Pancreas (tissue), 10 donors: Measurements from ENCODE around the gene KRT36. TPM values are rescaled to one million over a fixed set of nuclear protein-coding genes. Genes with fewer than 3 reads are reported as not detected.

Experiments used
- ATAC-seq, 4 donors: fragments of 200-7000 bp; cut with Tn5 transposase; one replicate each; pipeline versions ENCODE4 v1.8.0 to v1.9.1; 2020; ENCODE audit warnings: mild to moderate bottlenecking in 4 of 4, moderate library complexity in 4 of 4
- DNase-seq, 6 donors: peaks; one replicate each; pipeline ENCODE4 v3.0.0-alpha.2; 2020
- FAIRE-seq: peaks from 2 replicates; lab custom pipeline; 2012; peaks lifted over from hg19 to GRCh38; lab: Jason Lieb, UNC
- H3K27ac ChIP-seq, 4 donors: fragments of 200-600 bp; sonication (generic); 1 replicate in 3 of 4; 2 replicates in 1 of 4; pipeline versions ENCODE4 v1.5.0 to v1.8.0; 2020
- H3K27me3 ChIP-seq, 4 donors: fragments of 200-600 bp; one replicate each; pipeline ENCODE4 v1.8.0; 2021
- H3K36me3 ChIP-seq, 3 donors: fragments of 200-600 bp; sonication (generic) in 1 of 3; one replicate each; pipeline versions ENCODE4 v1.5.0 to v1.8.0; 2020 to 2021
- H3K4me1 ChIP-seq, 3 donors: fragments of 200-600 bp; one replicate each; pipeline ENCODE4 v1.8.0; 2021
- H3K4me3 ChIP-seq, 4 donors: fragments of 200-600 bp; sonication (generic) in 2 of 4; one replicate each; pipeline versions ENCODE4 v1.5.0 to v1.8.0; 2020 to 2021
- H3K9me3 ChIP-seq, 4 donors: fragments of 200-600 bp; one replicate each; pipeline ENCODE4 v1.8.0; 2021
- CTCF ChIP-seq, 4 donors: fragments of 200-600 bp; sonication (generic) in 3 of 4; IDR thresholded peaks; one replicate each; pipeline versions ENCODE4 v1.5.0 to v1.8.0; 2021; ENCODE audit warnings: antibody characterized with exemption in 4 of 4
- WGBS, 2 donors: extraction: QIAGEN DNeasy Blood & Tissue Kit; methylation state at CpG; one replicate each; pipeline ENCODE4 v1.1.7; 2013; 5-methylcytosine and 5-hydroxymethylcytosine counted together
- intact Hi-C, 3 donors: fragments of 100-400 bp; cut with DNase I; formaldehyde crosslinking; loops; one replicate each; pipeline versions ENCODE4 v1.11.1 to v1.14.2; 2022
- polyA plus RNA-seq, 2 donors: library from polyadenylated mRNA; stranded (reverse); fragments of 200-250 nt; gene quantifications; one replicate each; pipeline ENCODE4 v1.2.3, GENCODE V29; 2013
- total RNA-seq, 6 donors: library from RNA; stranded (reverse); fragmentation: NEBNext Ultra II Directional in 4 of 6; extraction: Animal tissue kit (Norgen Biotek cat#: 25700) in 4 of 6; gene quantifications; one replicate each; pipeline versions ENCODE4 v1.2.1 to v1.2.4, GENCODE V29; 2021 to 2023
- donor health status: healthy with polysubstance abuse.
- donor health status: DM: no; HTN: no; CAD: no; lungs with moderate emphysema.
- donor health status: DM: no; HTN: no; CAD: no.
- donor health status: control.
- donor health status: control.
- donor health status: Bipolar disorder and iron deficiency.
- donor health status: DM: yes; HTN: yes; CAD: no.
- donor health status: DM: no; HTN: no; CAD: no.
- donor health status: DM: no; HTN: no; CAD: no.
- donor health status: DM: yes; HTN: yes; CAD: no.

KRT36 gene
- total and polyA plus RNA-seq, 8 donors, result not detected

DNA sequence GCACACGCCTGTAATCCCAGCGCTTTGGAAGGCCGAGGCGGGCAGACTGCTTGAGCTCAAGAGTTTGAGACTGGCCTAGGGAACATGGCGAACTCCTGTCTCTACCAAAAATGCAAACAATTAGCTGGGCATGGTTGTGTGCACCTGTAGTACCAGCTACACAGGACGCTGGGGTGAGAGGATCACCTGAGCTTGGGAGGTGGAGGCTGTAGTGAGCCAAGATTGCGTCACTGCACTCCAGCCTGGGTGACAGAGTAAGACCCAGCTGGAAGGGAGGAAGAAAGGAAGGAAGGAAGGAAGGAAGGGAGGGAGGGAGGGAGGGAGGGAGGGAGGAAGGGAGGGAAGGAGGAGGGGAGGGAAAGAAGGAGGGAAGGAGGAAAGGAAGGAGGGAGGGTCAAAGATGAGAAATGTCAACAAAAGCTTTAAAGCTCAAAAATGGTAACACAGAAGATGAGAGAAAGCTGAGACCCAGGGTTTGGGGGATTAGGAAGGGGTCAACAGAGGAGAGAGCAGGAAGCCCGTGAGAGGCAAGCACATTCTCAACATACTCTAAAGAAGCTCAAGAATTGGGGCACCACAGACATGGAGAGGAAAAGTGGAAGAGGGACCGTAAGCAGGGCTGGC is 43.3 kb upstream of the KRT36 start:
- Histone ChIP-seq H3K36me3 (no peaks in the 10 kb centered on the region), H3K4me3 (no peak overlapping the region), H3K9me3 (no peaks in the 10 kb centered on the region), H3K4me1 (no peaks in the 10 kb centered on the region), H3K27me3 (peaks cover 0 to 5% (median 0%) of the 10 kb centered on the region in 4 donors), H3K27ac (no peak overlapping the region)
- WGBS, 2 donors, result 70 to 81% methylated on average over 9 of the region's 9 CpGs
- TF ChIP-seq CTCF (IDR thresholded peaks at IDR 0.05), result no peak
- ATAC-seq (no peak), DNase-seq (peak in 1 of 6 donors; percentile 7), FAIRE-seq (no peak)
- intact Hi-C loops, result no loop called here

DNA sequence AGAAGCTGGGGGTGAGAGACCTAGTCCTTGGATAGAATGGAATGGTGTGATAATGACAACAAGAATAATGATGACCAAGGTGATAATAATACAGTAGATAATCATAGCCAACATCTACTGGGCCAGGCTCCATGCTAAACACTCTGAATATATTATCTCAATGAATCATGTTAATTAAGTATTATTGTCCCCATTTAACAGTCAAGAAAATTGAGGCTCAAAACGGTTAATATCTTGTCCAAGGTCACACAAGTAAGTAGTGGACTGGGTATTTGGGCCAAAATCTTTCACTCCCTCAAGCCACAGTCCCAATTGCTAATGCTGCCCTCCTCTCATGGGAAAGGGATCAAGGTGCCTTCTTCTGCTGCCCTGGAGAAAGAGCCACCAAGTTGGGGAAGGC is 42.3 kb upstream of the KRT36 start:
- no peak for DNase-seq
- peaks cover 0 to 7% (median 0%) of the 10 kb centered on the region in 4 donors for H3K27me3 ChIP-seq
- H3K36me3 ChIP-seq, result no peaks in the 10 kb centered on the region
- ATAC-seq, result no peak
- FAIRE-seq, result no peak
- intact Hi-C loops, result no loop called here
- no peaks in the 10 kb centered on the region for H3K4me1 ChIP-seq
- H3K9me3 ChIP-seq, result no peaks in the 10 kb centered on the region
- no peak overlapping the region for H3K4me3 ChIP-seq
- 23 to 26% methylated on average over 1 of the region's 1 CpG for WGBS, 2 donors
- no peak for TF ChIP-seq CTCF (IDR thresholded peaks at IDR 0.05)
- H3K27ac ChIP-seq, result no peak overlapping the region

DNA sequence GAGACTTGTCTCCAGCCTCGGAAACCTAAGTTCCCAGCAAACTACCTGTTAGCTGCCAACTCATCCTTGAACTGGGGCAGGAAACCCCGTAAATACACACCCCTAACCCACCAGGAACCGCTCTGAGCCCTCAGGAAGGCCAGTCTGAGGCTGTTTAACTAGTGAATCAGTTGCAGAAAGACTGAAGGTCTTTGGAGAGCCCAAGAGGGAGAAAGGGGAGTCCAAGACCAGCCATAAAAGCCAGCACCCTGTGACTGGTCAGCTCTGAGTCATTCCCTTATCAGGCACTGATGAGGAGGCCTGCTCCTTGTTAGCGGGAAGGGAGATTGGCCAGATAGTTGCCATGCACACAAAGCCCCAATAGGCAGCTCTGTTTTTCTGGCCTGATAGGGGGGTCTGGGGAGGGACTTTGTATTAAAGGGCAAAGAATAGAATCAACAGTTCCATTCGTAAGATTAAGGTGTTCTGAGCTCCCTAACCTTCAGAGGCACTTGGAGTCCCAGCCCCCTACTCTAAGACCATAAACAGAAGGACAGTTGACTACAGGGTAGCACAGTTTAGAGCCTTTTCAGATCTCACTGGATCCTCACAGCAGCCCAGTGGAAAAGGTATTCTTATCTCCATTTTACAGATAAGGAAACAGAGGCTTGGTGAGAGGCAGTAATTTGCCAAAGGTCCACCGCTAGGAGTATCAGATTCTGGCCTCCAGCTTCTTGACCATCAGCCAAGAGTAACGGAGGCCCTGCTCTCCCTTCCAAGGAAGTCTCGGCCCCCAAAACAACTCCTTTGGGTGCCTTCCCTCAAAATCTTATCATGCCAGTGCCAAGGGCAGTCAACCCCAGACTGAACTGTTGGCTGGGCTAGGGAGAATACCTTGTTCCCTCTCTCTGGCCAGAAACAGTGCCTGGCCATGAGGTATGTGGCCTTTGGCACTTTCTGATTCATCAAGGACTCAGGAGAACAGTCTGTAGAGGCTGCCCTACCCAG is 40.6 kb upstream of the KRT36 start:
- ATAC-seq (peak in 3 of 4 donors; percentile 13 to 54 (median 30)), FAIRE-seq (no peak), DNase-seq (peak in 1 of 6 donors; percentile 9)
- TF ChIP-seq CTCF (IDR thresholded peaks at IDR 0.05), result no peak
- intact Hi-C loops, result no loop called here
- Histone ChIP-seq H3K27me3 (peaks cover 0 to 7% (median 0%) of the 10 kb centered on the region in 4 donors), H3K27ac (peak overlapping the region in 1 of 4 donors; percentile 41), H3K4me1 (no peaks in the 10 kb centered on the region), H3K9me3 (no peaks in the 10 kb centered on the region), H3K36me3 (no peaks in the 10 kb centered on the region), H3K4me3 (no peak overlapping the region)
- 54 to 59% methylated on average over 8 of the region's 8 CpGs for WGBS, 2 donors

DNA sequence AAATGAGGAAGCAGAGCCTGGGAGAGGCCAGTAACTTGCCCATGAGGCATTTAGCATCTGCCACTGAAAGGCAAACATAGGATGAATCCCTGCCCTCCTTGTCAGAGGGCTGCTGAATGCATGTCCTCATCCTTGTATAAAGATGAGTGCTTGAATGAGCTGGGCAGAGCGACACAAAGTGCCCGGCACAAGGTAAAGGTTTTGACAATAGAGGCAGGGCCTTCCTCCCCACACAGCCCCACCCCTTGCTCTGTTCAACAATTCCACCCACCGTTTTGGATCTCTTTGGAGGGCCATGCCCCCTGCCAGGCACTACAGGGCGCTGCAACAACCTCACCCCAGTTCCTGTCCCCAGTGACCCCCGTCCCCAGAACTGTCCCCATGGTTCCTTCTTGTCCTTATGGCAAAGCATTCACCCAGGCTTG is 39.8 kb upstream of the KRT36 start:
- peak in 1 of 6 donors; percentile 21 for DNase-seq
- no peaks in the 10 kb centered on the region for H3K4me1 ChIP-seq
- H3K27me3 ChIP-seq, result peaks cover 0 to 7% (median 0%) of the 10 kb centered on the region in 4 donors
- ATAC-seq, result no peak
- no peak for FAIRE-seq
- intact Hi-C loops, result loop anchor here in 1 of 3 donors (10.0 kb wide), 1 partner anchor 625 kb away; no protein-coding TSS in a partner anchor
- H3K27ac ChIP-seq, result peak overlapping the region in 1 of 4 donors; percentile 41
- no peaks in the 10 kb centered on the region for H3K9me3 ChIP-seq
- TF ChIP-seq CTCF (IDR thresholded peaks at IDR 0.05), result no peak
- no peaks in the 10 kb centered on the region for H3K36me3 ChIP-seq
- no peak overlapping the region for H3K4me3 ChIP-seq
- WGBS, 2 donors, result 80 to 82% methylated on average over 5 of the region's 5 CpGs
